GM12878 (cell line): ENCODE measurements around the gene NKIRAS1.

ENCODE experiments used
- CREB1 ChIP-seq: IDR thresholded peaks from 2 replicates; pipeline ENCODE4 v1.6.1; 2012; ENCODE audit warnings: low read depth, mild to moderate bottlenecking, inconsistent platforms
- CTCF ChIP-seq, 3 experiments: IDR thresholded peaks in 2 of 3; conservative IDR thresholded peaks in 1 of 3; 2 replicates each; pipeline ENCODE4 v1.5.1; 2011; ENCODE audit warnings: low read depth in 3 of 3, low read length in 3 of 3, mild to moderate bottlenecking in 3 of 3, control low read depth in 2 of 3, moderate library complexity in 2 of 3, inconsistent platforms in 1 of 3, mixed read lengths in 1 of 3; ENCODE audit not compliant: control insufficient read depth in 2 of 3, insufficient read depth in 1 of 3; ENCODE audit errors: extremely low read depth in 1 of 3
- EZH2 ChIP-seq: IDR thresholded peaks from 2 replicates; pipeline ENCODE4 v1.6.1; 2012; ENCODE audit warnings: low read depth, mild to moderate bottlenecking, control low read depth, inconsistent platforms, low read length, borderline replicate concordance; ENCODE audit not compliant: control insufficient read depth
- FOXM1 ChIP-seq: IDR thresholded peaks from 2 replicates; pipeline ENCODE4 v1.6.1; 2012; ENCODE audit warnings: low read depth, mild to moderate bottlenecking, inconsistent platforms, low read length, moderate library complexity
- POLR2AphosphoS5 ChIP-seq: IDR thresholded peaks from 2 replicates; pipeline ENCODE4 v1.6.1; 2011; ENCODE audit warnings: mild to moderate bottlenecking, low read length, inconsistent platforms
- TBL1XR1 ChIP-seq: IDR thresholded peaks from 2 replicates; pipeline ENCODE4 v1.6.1; 2012; ENCODE audit warnings: low read depth, low read length, improper control_type of control experiment
- TF ChIP-seq, protein P1 (sequence below): IDR thresholded peaks from 2 replicates; pipeline ENCODE4 v1.6.1; 2012; ENCODE audit warnings: mild to moderate bottlenecking, low read depth, low read length

GRCh38 chr3:23952646-23953045 lies 35.9 kb upstream of the NKIRAS1 start:
- TF ChIP-seq, protein P1, sequence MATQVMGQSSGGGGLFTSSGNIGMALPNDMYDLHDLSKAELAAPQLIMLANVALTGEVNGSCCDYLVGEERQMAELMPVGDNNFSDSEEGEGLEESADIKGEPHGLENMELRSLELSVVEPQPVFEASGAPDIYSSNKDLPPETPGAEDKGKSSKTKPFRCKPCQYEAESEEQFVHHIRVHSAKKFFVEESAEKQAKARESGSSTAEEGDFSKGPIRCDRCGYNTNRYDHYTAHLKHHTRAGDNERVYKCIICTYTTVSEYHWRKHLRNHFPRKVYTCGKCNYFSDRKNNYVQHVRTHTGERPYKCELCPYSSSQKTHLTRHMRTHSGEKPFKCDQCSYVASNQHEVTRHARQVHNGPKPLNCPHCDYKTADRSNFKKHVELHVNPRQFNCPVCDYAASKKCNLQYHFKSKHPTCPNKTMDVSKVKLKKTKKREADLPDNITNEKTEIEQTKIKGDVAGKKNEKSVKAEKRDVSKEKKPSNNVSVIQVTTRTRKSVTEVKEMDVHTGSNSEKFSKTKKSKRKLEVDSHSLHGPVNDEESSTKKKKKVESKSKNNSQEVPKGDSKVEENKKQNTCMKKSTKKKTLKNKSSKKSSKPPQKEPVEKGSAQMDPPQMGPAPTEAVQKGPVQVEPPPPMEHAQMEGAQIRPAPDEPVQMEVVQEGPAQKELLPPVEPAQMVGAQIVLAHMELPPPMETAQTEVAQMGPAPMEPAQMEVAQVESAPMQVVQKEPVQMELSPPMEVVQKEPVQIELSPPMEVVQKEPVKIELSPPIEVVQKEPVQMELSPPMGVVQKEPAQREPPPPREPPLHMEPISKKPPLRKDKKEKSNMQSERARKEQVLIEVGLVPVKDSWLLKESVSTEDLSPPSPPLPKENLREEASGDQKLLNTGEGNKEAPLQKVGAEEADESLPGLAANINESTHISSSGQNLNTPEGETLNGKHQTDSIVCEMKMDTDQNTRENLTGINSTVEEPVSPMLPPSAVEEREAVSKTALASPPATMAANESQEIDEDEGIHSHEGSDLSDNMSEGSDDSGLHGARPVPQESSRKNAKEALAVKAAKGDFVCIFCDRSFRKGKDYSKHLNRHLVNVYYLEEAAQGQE: no peak
- TF ChIP-seq CTCF (IDR thresholded peaks at IDR 0.05 in 2 of 3, conservative IDR thresholded peaks at IDR 0.05 in 1 of 3; ENCODE audit: control insufficient read depth in 2 of 3, extremely low read depth in 1 of 3, insufficient read depth in 1 of 3, low read depth in 3 of 3, low read length in 3 of 3) (no peak), EZH2 (no peak), TBL1XR1 (no peak), CREB1 (no peak), FOXM1 (no peak), POLR2AphosphoS5 (no peak)
